GM10266 (cell line): Measurements from ENCODE around the gene MGAM2.

Source experiments
- DNase-seq: peaks from one replicate; pipeline ENCODE4 v3.0.0; 2012; ENCODE audit errors: extremely low spot score
- TF ChIP-seq, protein P1 (sequence below): IDR thresholded peaks from 2 replicates; pipeline ENCODE4 v1.5.1; 2012; ENCODE audit warnings: mild to moderate bottlenecking, low read depth; ENCODE audit not compliant: control insufficient read depth, insufficient read depth; ENCODE audit errors: missing control alignments

Gene MGAM2

DNA sequence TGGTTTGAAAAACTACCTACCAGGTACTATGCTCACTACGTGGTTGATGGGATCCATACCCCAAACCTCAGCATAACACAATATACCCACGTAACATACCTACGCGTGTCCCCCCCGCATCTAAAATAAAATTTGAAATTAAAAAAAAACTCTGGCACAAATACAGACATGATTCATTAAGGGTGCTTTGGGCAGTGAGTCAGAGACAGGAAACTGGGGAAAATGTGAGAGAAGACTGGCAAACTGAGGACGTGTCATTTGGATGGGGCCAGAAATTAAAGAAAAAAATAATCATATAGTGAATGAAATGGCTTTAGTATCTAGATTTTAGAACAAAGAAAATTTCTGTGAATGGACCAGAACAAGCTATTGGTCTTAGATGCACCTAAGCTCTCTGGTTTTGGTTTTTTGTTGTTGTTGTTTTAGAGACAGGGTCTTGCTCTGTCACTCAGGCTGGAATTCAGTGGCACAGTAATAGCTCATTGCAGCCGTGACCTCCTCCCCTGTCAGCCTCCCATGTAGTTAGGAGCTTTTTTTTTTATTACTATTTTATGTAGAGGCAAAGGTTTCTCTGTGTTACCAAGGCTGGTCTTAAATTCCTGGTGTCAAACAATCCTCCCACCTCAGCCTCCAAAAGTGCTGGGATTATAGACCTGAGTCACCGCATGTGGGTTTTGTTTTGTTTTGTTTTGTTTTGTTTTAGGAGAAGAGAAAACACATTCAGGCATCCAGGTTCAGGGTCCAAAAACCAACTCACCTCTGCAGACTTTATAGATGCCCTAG, 152.3 kb downstream of the MGAM2 start:
- TF ChIP-seq, protein P1, sequence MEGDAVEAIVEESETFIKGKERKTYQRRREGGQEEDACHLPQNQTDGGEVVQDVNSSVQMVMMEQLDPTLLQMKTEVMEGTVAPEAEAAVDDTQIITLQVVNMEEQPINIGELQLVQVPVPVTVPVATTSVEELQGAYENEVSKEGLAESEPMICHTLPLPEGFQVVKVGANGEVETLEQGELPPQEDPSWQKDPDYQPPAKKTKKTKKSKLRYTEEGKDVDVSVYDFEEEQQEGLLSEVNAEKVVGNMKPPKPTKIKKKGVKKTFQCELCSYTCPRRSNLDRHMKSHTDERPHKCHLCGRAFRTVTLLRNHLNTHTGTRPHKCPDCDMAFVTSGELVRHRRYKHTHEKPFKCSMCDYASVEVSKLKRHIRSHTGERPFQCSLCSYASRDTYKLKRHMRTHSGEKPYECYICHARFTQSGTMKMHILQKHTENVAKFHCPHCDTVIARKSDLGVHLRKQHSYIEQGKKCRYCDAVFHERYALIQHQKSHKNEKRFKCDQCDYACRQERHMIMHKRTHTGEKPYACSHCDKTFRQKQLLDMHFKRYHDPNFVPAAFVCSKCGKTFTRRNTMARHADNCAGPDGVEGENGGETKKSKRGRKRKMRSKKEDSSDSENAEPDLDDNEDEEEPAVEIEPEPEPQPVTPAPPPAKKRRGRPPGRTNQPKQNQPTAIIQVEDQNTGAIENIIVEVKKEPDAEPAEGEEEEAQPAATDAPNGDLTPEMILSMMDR = no peak
- no peak for DNase-seq
